Measurements from ENCODE around the gene GPR141. TPM values are rescaled to one million over a fixed set of nuclear protein-coding genes. Genes with fewer than 3 reads are reported as not detected.

Gene GPR141
- polyA plus RNA-seq, 4 donors: 0.27 to 0.39 TPM; not detected in 2

DNA sequence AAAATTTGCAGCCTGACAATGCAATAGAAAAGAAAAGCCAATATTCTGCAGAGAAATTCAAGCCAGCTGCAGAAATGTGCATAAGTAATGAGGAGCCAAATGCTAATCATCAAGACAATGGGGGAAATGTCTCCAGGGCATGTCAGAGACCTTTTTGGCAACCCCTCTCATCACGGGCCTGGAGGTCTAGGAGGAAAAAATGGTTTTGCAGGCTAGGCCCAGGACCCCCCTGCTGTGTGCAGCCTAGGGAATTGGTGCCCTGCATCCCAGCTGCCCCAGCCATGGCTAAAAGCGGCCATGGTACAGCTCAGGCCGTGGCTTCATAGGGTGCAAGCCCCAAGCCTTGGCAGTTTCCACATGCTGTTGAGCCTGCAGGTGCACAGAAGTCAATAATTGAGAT lies 92.4 kb downstream of the GPR141 start:
- no peak for DNase-seq (ENCODE audit: low read depth in 4 of 4, low spot score in 3 of 4)

DNA sequence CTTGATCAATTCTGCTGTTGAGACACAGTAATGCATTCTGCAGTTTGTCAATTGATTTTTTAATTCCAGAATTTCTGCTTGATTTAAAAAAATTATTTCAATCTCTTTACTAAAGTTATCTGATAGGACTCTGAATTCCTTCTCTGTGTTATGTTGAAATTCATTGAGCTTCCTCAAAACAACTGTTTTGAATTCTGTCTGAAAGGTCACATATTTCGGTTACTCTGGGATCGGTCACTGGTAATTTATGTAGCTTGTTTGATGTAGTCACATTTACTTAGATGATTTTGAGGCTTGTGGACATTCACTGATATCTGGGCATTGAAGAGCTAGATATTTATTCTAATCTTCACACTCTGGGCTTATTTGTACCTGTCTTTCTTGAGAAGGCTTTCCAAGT lies 97.6 kb downstream of the GPR141 start:
- DNase-seq (ENCODE audit: low read depth in 4 of 4, low spot score in 3 of 4): no peak

DNA sequence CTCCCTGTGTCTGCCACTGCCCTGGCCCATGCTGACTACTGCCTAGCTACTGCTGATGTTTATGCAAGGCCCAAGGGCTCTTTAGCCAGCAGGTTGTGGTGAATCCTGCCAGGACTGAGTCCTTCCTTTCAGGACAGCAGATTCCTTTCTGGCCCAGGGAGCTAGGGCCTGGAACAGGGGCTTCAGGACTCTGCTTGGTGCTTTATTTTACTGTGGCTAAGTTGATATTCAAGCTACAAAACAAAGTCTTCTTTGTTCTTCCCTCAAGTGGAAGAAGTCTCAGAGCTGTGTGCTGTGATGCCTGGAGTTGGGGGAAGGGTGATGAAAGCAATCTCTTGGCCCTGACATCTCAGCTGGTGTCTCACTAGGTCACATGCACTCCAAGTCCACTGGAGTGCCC lies 98.6 kb downstream of the GPR141 start:
- DNase-seq (ENCODE audit: low read depth in 4 of 4, low spot score in 3 of 4): no peak

DNA sequence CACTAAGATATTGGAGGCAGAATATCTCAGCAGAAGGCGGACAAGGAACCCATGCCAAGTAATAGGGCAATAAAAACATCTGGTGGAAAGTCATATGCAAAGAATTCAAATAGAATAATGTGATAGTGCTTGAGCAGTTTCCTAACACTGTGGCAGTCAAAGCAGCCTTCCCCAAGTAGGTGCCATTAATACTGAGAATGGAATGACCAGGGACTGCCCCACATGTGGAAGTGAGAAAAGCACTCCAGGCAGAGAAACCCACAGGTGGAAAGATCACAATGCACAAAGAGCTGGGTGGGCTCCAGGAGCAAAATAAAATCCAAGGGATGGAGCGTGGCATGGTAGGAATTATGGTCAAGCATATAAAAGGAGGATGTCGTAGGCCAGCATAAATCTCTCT lies 100.4 kb downstream of the GPR141 start:
- DNase-seq (ENCODE audit: low read depth in 4 of 4, low spot score in 3 of 4): no peak

DNA sequence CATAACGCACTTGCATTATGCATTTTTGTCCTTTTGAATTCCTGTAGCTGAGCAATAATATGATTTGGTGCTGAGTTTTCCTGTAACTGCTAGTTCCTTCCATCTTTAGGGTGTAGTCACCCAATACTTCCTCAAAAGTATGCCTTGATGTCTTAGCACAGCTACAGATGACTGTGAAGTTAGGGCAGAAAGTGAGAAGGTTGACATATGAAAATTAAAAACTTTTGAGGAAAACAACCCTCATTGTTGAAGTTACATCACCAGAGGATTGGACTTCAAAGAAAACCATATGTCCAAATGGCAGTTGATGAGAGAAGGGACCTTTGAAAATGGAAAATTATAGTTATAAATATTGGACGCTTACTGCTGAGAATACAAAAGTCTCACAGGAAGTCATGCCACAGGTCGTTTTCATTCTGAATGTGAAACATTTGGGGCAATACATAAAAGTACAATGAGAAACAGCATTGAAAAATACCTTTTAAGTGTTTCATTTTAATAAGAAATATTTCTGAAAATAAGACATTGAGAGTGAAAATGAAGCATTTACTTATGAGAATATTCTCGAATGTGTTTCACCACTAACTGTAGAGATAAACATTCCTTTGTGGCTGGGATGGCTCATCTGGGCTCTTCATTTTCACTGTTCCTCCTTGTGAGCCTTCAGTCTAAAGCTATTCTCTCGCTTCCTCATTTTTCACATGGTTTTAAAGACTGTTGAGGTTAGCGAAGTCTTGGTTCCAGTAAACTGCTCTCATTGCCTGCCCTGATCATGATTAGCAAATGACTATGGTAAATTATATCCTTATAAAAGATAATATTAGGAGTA lies 103.4 kb downstream of the GPR141 start:
- DNase-seq (ENCODE audit: low read depth in 4 of 4, low spot score in 3 of 4): no peak

Other genes with a start within 250 kb of the GPR141 start
- 10 to 100 TPM in 2 of 4 donors, 1 to 10 TPM in 2; 9.9 to 14.6 (median 11.3) TPM for gene ELMO1, start 234.9 kb upstream of the GPR141 start, polyA plus RNA-seq (ENCODE audit: insufficient read length in 4 of 4)
- under 1 TPM in 3 of 4 donors, not detected in 1; 0.17 to 0.26 (median 0.18) TPM for gene NME8, start 164.8 kb downstream of the GPR141 start, polyA plus RNA-seq (ENCODE audit: insufficient read length in 4 of 4)
- 1 to 10 TPM; 1.9 to 4.2 (median 2.4) TPM for gene SFRP4, start 233.1 kb downstream of the GPR141 start, polyA plus RNA-seq (ENCODE audit: insufficient read length in 4 of 4)
- gene EPDR1, start 236.9 kb downstream of the GPR141 start, polyA plus RNA-seq (ENCODE audit: insufficient read length in 4 of 4): 10 to 100 TPM; 18.1 to 23.4 (median 22.0) TPM

Measured in right renal pelvis (tissue), 4 donors.